Activated T-cell treated with anti-CD3 and anti-CD28 coated beads for 48 hours (primary cell): Measurements from ENCODE around the gene FBXL5.
A peak's percentile ranks its signal among the peaks of the same experiment; 100 is the strongest.

Experiments
- DNase-seq: peaks from one replicate; pipeline ENCODE4 v3.0.0-alpha.2; 2020; ENCODE audit warnings: low read depth

Gene FBXL5

GRCh38 chr4:15676039-15676438, 20.9 kb upstream of the FBXL5 start:
- no peak for DNase-seq

GRCh38 chr4:15675356-15675755, 20.2 kb upstream of the FBXL5 start:
- no peak for DNase-seq

GRCh38 chr4:15674926-15675325, 19.8 kb upstream of the FBXL5 start:
- no peak for DNase-seq

- no peak for DNase-seq
Observed at GRCh38 chr4:15674046-15674445, 18.9 kb upstream of the FBXL5 start.

GRCh38 chr4:15673337-15673736, 18.2 kb upstream of the FBXL5 start:
- DNase-seq: no peak

- no peak for DNase-seq
Observed at GRCh38 chr4:15672101-15672500, 16.9 kb upstream of the FBXL5 start.

GRCh38 chr4:15670576-15670975, 15.4 kb upstream of the FBXL5 start:
- no peak for DNase-seq

- DNase-seq: no peak
Observed at GRCh38 chr4:15668566-15669435, 13.6 kb upstream of the FBXL5 start.

- no peak for DNase-seq
Observed at GRCh38 chr4:15667006-15667405, 11.8 kb upstream of the FBXL5 start.

GRCh38 chr4:15665753-15666365, 10.7 kb upstream of the FBXL5 start:
- no peak for DNase-seq

GRCh38 chr4:15659768-15660570, 4.8 kb upstream of the FBXL5 start:
- DNase-seq: no peak

GRCh38 chr4:15658781-15659180, 3.6 kb upstream of the FBXL5 start:
- DNase-seq: no peak

GRCh38 chr4:15658136-15658770, 3.1 kb upstream of the FBXL5 start:
- no peak for DNase-seq

- DNase-seq: no peak
Observed at GRCh38 chr4:15657366-15657765, 2.2 kb upstream of the FBXL5 start.

GRCh38 chr4:15656038-15656470, 897 bp upstream of the FBXL5 start:
- no peak for DNase-seq

GRCh38 chr4:15654593-15655222, 449 bp downstream of the FBXL5 start:
- DNase-seq: peak; percentile 38

- no peak for DNase-seq
Observed at GRCh38 chr4:15653864-15654592, 1.1 kb downstream of the FBXL5 start.

GRCh38 chr4:15653420-15653819, 1.7 kb downstream of the FBXL5 start:
- no peak for DNase-seq

GRCh38 chr4:15652841-15653240, 2.3 kb downstream of the FBXL5 start:
- DNase-seq: no peak

- DNase-seq: no peak
Observed at GRCh38 chr4:15652191-15652590, 3.0 kb downstream of the FBXL5 start.

- DNase-seq: no peak
Observed at GRCh38 chr4:15651676-15652075, 3.5 kb downstream of the FBXL5 start.
